Activated T-cell treated with anti-CD3 and anti-CD28 coated beads, Interleukin-2, amount 50 U/mL, for 48 hours (primary cell): ENCODE results near the gene POU4F2.

Experiments
- DNase-seq, 2 experiments: peaks; one replicate each; pipeline ENCODE4 v3.0.0-alpha.2; 2020

Gene POU4F2

GRCh38 chr4:146638786-146639505 is at the start of gene POU4F2:
Gene POU4F2, plus strand, starts transcription at chr4:146638893. Its CDS starts 248 bp downstream, at chr4:146639141.
- DNase-seq, result peak; percentile 41 to 54

- no peak for DNase-seq
Measured at GRCh38 chr4:146590801-146591200, 47.9 kb upstream of the POU4F2 start.

- DNase-seq, result no peak
Measured at GRCh38 chr4:146592019-146592418, 46.7 kb upstream of the POU4F2 start.

- no peak for DNase-seq
Measured at GRCh38 chr4:146632770-146633470, 5.8 kb upstream of the POU4F2 start.

GRCh38 chr4:146633471-146633800 is 5.3 kb upstream of the POU4F2 start:
- DNase-seq, result no peak

GRCh38 chr4:146634825-146635224 is 3.9 kb upstream of the POU4F2 start:
- DNase-seq, result no peak

GRCh38 chr4:146637621-146638332 is 916 bp upstream of the POU4F2 start:
- no peak for DNase-seq

- no peak for DNase-seq
Measured at GRCh38 chr4:146638333-146638785, 334 bp upstream of the POU4F2 start.

- no peak for DNase-seq
Measured at GRCh38 chr4:146639506-146639932, 826 bp downstream of the POU4F2 start.

- no peak for DNase-seq
Measured at GRCh38 chr4:146640021-146640464, 1.4 kb downstream of the POU4F2 start.

GRCh38 chr4:146640465-146641061 is 1.9 kb downstream of the POU4F2 start:
- no peak for DNase-seq

- no peak for DNase-seq
Measured at GRCh38 chr4:146641762-146642161, 3.1 kb downstream of the POU4F2 start.

GRCh38 chr4:146643812-146644401 is 5.2 kb downstream of the POU4F2 start:
- DNase-seq, result no peak

GRCh38 chr4:146645921-146646320 is 7.2 kb downstream of the POU4F2 start:
- no peak for DNase-seq

GRCh38 chr4:146646593-146647325 is 8.1 kb downstream of the POU4F2 start:
- no peak for DNase-seq

- DNase-seq, result no peak
Measured at GRCh38 chr4:146647615-146648460, 9.1 kb downstream of the POU4F2 start.

GRCh38 chr4:146648461-146648783 is 9.7 kb downstream of the POU4F2 start:
- DNase-seq, result no peak

- DNase-seq, result no peak
Measured at GRCh38 chr4:146649232-146649631, 10.5 kb downstream of the POU4F2 start.

- no peak for DNase-seq
Measured at GRCh38 chr4:146650034-146650433, 11.3 kb downstream of the POU4F2 start.

- DNase-seq, result no peak
Measured at GRCh38 chr4:146654687-146655520, 16.2 kb downstream of the POU4F2 start.

GRCh38 chr4:146655521-146655856 is 16.8 kb downstream of the POU4F2 start:
- DNase-seq, result no peak
